ENCODE data around the gene DPH6. TPM values are rescaled to one million over a fixed set of nuclear protein-coding genes. Genes with fewer than 3 reads are reported as not detected.
"Not testable (repeated sequence)": the region's sequence is repeated elsewhere in the genome, so short reads cannot be mapped to it uniquely, and the experiment has no call there.

Gene DPH6
- total RNA-seq, 2 donors from 2014 or later, result 13.2 to 19.2 TPM

DNA sequence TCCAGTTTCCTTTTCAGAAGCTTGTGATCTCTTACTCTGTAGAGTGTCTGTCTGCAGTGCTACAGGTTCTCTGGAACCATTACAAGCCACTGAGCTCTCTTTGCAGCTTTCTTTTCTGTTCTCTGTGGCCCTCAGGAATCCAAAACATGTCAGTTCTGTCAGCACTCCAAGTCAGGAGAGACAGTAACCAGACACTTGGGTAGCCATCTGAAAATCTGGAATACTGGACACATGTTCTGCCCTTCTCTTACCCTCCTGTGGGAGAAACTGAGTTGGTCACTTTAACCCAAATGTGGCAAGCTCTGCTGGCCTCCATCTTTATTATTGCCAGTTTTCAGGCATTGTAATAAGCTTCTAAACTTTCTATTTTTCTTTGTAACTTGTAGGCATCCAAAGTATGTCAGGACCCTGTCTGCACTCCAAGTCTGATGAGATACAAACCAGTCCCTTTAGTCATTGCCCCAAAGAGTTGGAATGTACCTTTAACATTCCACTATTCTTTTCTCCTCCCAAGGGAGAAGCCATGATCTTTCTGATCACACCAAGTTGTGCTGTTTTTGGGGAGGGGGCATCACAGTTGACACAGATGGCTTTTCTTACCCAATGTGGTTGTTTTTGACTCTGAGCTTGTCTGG, 183.7 kb downstream of the DPH6 start:
- Mint-ChIP-seq H3K9me3 (peaks cover 43% of the 10 kb centered on the region), H3K4me3 (no peak overlapping the region), H3K27ac (no peak overlapping the region), H3K4me1 (ENCODE audit: low read depth in 2 of 2) (no peaks in the 10 kb centered on the region), H3K36me3 (peaks cover 36% of the 10 kb centered on the region), H3K27me3 (no peaks in the 10 kb centered on the region)
- ATAC-seq, result no peak
- no peak for DNase-seq (ENCODE audit: low spot score)

DNA sequence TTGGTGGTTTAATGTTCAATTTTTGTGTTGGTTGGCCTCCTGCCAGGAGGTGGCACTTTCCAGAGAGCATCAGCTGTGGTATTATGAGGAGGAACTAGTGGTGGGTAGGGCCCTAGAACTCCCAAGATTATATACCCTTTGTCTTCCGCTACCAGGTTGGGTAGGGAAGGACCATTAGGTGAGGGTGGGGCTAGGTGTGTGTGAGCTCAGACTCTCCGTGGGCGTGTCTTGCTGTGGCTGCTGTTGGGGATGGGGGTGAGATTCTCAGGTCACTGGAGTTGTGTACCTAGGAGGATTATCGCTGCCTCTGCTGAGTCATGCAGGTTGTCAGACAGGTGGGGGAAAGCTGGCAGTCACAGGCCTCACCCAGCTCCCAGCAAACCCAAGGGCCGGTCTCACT, 187.1 kb downstream of the DPH6 start:
- H3K9me3 Mint-ChIP-seq, result peaks cover 44% of the 10 kb centered on the region
- peaks cover 40% of the 10 kb centered on the region for H3K36me3 Mint-ChIP-seq
- no peak overlapping the region for H3K4me3 Mint-ChIP-seq
- H3K4me1 Mint-ChIP-seq (ENCODE audit: low read depth in 2 of 2), result no peaks in the 10 kb centered on the region
- H3K27ac Mint-ChIP-seq, result no peak overlapping the region
- no peak for DNase-seq (ENCODE audit: low spot score)
- no peaks in the 10 kb centered on the region for H3K27me3 Mint-ChIP-seq
- no peak for ATAC-seq

DNA sequence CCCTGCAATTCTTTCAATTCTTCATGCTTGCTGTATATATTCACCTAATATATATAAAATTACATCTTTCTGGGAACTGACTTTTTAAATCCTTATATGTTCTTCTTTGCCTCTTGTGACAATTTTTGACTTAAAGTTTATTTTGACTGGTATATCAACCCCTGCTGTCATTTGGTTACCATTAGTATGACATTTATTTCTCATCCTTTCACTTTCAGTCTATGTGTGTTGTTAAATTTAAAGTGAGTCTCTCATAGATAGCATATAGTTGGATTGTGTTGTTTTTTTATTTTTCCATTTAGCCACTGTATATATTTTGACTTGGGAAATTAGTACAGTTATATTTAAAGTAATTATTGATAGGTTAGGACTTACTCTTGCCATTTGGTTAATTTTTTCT, 194.9 kb downstream of the DPH6 start:
- peaks cover 26% of the 10 kb centered on the region for H3K9me3 Mint-ChIP-seq

DNA sequence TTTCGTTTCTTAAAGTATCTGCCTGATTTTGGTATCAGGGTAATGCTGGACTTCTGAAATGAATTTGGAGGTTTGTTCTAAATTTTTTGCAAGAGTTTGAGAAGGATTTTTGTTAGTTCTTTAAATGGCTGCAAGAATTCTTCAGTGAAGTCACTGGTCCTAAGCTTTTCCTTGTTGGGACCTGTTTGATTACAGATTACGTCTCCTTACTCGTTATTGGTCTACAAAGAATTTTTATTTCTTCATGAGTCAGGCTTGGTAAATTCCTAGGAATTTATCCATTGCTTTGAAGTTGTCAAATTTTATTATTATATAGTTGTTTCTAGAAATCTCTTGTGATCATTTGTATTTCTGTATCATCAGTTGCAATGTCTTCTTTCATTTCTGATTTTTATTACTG, 196.0 kb downstream of the DPH6 start:
- peaks cover 20% of the 10 kb centered on the region for H3K36me3 Mint-ChIP-seq
- H3K27ac Mint-ChIP-seq, result no peak overlapping the region
- no peaks in the 10 kb centered on the region for H3K4me1 Mint-ChIP-seq (ENCODE audit: low read depth in 2 of 2)
- no peaks in the 10 kb centered on the region for H3K27me3 Mint-ChIP-seq
- no peak overlapping the region for H3K4me3 Mint-ChIP-seq
- H3K9me3 Mint-ChIP-seq, result peaks cover 17% of the 10 kb centered on the region
- DNase-seq (ENCODE audit: low spot score) (no peak), ATAC-seq (no peak)

More for the DNA sequence above, 194.9 kb downstream of the DPH6 start:
- no peaks in the 10 kb centered on the region for H3K27me3 Mint-ChIP-seq
- ATAC-seq (no peak), DNase-seq (ENCODE audit: low spot score) (no peak)
- peaks cover 29% of the 10 kb centered on the region for H3K36me3 Mint-ChIP-seq
- no peak overlapping the region for H3K4me3 Mint-ChIP-seq
- no peak overlapping the region for H3K27ac Mint-ChIP-seq
- no peaks in the 10 kb centered on the region for H3K4me1 Mint-ChIP-seq (ENCODE audit: low read depth in 2 of 2)

DNA sequence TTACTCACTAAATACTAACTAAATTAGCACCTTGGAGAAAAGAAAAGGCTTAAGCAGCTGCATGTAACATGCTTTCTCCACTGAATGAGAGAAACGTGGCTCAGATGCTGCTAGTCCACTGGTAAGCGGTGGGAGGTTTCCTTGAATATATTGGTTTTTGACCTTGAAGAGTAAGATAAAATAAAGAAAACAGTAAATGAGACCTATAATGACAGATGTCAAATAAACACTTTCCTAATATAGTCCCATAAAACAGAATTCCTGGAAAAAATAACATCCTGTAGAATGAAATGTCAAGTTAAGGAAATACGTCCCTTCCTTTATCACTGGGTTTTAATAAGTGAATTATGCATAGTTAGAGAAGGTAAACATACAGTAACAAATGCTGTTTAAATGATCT, 215.0 kb downstream of the DPH6 start:
- ATAC-seq, result no peak
- no peaks in the 10 kb centered on the region for H3K27me3 Mint-ChIP-seq
- no peak overlapping the region for H3K27ac Mint-ChIP-seq
- peaks cover 5% of the 10 kb centered on the region for H3K9me3 Mint-ChIP-seq
- no peak overlapping the region for H3K4me3 Mint-ChIP-seq
- DNase-seq (ENCODE audit: low spot score), result no peak
- H3K36me3 Mint-ChIP-seq, result no peaks in the 10 kb centered on the region
- no peaks in the 10 kb centered on the region for H3K4me1 Mint-ChIP-seq (ENCODE audit: low read depth in 2 of 2)

DNA sequence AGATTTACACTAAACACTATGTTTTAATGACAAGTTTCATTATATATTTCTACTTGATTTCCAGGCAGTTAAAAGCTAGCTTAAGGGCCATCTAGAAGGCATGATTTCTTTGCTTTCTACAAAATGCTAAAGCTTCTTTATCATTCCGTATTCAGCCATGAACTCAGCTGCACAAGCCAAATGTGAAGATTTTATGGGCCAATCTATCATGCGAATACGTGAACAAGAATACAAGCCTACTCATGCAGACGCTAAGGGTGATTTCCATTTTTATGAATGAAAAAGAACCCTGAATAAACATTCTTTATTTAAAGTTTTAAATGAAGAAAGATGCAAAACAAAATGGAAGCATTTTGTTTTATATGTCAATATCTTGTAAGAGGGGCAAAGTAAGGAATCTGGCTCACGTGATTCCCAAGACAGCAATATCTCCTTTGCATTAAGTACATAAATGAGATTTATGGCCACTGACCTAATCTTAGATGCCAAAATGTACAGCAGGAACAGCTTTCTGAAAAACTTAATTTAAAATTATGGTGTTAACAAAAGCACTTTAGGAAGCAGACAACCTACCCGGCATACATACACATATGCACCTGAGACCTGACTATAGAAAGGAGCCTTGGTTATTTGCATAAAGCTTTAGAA, 215.8 kb downstream of the DPH6 start:
- Mint-ChIP-seq H3K27me3 (no peaks in the 10 kb centered on the region), H3K9me3 (peaks cover 5% of the 10 kb centered on the region), H3K4me3 (no peak overlapping the region), H3K27ac (no peak overlapping the region), H3K4me1 (ENCODE audit: low read depth in 2 of 2) (no peaks in the 10 kb centered on the region), H3K36me3 (no peaks in the 10 kb centered on the region)
- ATAC-seq, result no peak
- no peak for DNase-seq (ENCODE audit: low spot score)

DNA sequence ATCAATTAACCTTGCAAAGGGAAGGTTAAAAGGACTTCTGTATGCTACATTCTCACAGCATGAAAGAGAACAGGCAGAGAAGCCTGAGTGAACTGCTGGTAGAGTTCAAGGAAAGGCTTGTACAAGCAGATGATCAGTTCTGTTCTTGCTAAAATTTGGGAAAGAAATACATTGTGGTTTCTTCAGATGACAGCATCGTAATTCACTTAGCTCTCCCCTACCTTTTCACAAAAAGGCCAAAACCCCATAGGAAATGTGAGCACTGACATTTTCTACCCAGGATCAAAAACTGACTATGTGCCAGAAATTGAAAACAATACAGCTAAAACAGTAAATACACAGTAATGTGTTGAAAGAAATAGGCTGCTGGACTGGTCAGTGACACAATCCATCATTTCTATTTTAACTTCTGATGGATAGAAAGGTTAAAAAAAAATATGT, 216.4 kb downstream of the DPH6 start:
- Mint-ChIP-seq H3K9me3 (peaks cover 5% of the 10 kb centered on the region), H3K4me1 (ENCODE audit: low read depth in 2 of 2) (no peaks in the 10 kb centered on the region), H3K36me3 (no peaks in the 10 kb centered on the region), H3K27me3 (no peaks in the 10 kb centered on the region), H3K4me3 (no peak overlapping the region), H3K27ac (no peak overlapping the region)
- ATAC-seq (no peak), DNase-seq (ENCODE audit: low spot score) (no peak)

DNA sequence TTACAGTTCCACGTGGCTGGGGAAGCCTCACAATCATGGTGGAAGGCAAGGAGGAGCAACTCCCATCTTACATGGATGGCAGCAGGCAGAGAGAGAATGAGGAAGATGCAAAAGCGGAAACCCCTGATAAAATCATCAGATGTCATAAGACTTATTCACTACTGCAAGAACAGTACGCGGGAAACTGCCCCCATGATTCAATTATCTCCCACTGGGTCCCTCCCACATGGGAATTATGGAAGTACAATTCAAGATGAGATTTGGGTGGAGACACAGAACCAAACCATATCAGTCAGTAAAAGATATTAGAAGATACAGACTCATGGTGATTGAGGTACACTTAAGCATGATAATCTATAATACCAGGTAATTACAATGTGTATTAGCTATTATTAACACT, 217.1 kb downstream of the DPH6 start:
- not testable (repeated sequence) for H3K36me3 Mint-ChIP-seq; H3K27ac Mint-ChIP-seq; H3K9me3 Mint-ChIP-seq; H3K4me3 Mint-ChIP-seq; DNase-seq (ENCODE audit: low spot score); ATAC-seq; H3K4me1 Mint-ChIP-seq (ENCODE audit: low read depth in 2 of 2); H3K27me3 Mint-ChIP-seq

DNA sequence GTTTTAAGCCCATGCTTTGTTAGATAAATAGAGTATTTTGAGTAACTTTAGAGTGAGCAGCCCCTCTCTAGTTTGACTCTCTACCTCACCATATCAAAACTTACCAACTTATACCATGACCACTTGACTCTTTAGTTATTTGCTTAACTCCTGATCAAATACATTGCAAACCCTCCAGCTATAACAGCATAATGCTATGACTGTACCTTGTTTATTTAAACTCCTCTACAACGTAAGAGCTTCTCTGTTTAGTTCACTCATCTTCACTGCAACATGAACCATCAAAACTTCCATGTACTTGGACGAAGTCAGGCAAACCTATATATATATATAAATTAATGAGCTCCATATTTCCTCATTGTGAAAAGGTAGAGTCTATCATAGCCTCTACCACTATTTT, 218.2 kb downstream of the DPH6 start:
- peaks cover 1% of the 10 kb centered on the region for H3K9me3 Mint-ChIP-seq
- DNase-seq (ENCODE audit: low spot score) (no peak), ATAC-seq (no peak)
- no peak overlapping the region for H3K27ac Mint-ChIP-seq
- no peaks in the 10 kb centered on the region for H3K36me3 Mint-ChIP-seq
- H3K4me3 Mint-ChIP-seq, result no peak overlapping the region
- no peaks in the 10 kb centered on the region for H3K27me3 Mint-ChIP-seq
- H3K4me1 Mint-ChIP-seq (ENCODE audit: low read depth in 2 of 2), result no peaks in the 10 kb centered on the region

DNA sequence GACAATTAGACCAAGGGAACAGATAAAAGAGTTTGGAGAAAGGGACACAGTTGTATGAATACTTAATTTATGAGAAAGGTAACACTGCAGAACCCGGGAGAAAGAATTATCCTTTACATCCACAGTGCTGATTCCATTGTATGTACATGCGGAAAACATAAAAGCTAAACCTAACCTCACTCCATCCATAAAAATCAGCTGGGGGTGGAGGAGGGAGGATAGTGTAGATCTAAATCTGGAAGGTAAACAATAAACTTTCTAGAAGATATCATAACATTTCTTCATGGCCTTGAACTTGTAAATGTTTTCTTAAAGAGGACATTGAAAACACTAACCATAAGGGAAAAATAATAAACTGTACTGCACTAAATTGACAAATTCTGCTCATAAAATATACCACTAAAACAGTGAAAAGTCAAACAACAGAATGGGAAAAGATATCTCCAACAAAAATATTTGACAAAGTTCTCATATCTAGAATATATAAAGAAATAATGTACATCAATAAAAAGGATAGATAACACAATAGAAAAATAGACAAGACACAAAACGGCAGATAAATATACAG, 220.5 kb downstream of the DPH6 start:
- no peak overlapping the region for H3K4me3 Mint-ChIP-seq
- H3K27ac Mint-ChIP-seq, result no peak overlapping the region
- DNase-seq (ENCODE audit: low spot score) (no peak), ATAC-seq (no peak)
- H3K4me1 Mint-ChIP-seq (ENCODE audit: low read depth in 2 of 2), result no peaks in the 10 kb centered on the region
- H3K36me3 Mint-ChIP-seq, result no peaks in the 10 kb centered on the region
- no peaks in the 10 kb centered on the region for H3K9me3 Mint-ChIP-seq
- H3K27me3 Mint-ChIP-seq, result no peaks in the 10 kb centered on the region

DNA sequence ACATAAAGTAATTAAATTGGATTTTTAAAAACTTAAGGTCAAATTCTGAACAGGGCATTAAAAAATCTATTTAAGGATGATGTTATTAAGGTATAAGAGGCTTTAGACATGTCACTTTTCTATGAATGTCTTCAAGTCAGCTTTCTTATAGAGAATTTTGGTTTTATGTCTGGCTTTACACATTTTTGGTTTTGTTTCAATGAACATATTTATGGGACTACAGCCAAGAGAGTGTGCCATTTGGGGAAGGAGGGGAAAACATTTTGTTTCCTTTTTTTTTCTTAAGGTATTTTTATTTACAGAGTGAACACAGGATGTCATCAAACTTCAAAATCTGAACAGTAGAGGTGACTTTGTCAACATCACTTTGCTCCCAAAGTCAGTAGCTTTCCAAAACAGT, 222.8 kb downstream of the DPH6 start:
- Mint-ChIP-seq H3K4me1 (ENCODE audit: low read depth in 2 of 2) (no peaks in the 10 kb centered on the region), H3K4me3 (no peak overlapping the region), H3K9me3 (no peaks in the 10 kb centered on the region), H3K27me3 (no peaks in the 10 kb centered on the region), H3K27ac (no peak overlapping the region), H3K36me3 (no peaks in the 10 kb centered on the region)
- DNase-seq (ENCODE audit: low spot score), result no peak
- no peak for ATAC-seq

DNA sequence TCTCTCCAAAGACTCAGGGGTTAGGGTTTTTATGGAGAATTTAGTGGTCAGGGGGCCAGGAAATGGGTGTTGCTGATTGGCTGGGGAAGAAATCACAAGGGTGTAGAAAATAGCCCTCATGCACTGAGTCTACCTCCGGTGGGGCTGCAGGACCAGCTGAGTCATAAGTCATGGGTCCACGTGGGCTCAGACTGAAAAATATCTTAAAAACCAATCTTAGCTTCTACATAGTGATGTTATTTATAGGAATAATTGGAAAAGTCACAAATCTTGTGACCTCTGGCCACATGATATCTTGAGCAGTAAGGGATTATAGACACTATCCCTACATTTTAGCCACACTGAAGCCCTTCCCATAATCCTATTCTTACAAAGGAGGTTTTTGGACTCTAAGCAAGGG, 224.0 kb downstream of the DPH6 start:
- Mint-ChIP-seq H3K27me3 (no peaks in the 10 kb centered on the region), H3K9me3 (peaks cover 2% of the 10 kb centered on the region), H3K4me1 (ENCODE audit: low read depth in 2 of 2) (no peaks in the 10 kb centered on the region), H3K36me3 (no peaks in the 10 kb centered on the region), H3K4me3 (no peak overlapping the region), H3K27ac (no peak overlapping the region)
- DNase-seq (ENCODE audit: low spot score) (no peak), ATAC-seq (no peak)

DNA sequence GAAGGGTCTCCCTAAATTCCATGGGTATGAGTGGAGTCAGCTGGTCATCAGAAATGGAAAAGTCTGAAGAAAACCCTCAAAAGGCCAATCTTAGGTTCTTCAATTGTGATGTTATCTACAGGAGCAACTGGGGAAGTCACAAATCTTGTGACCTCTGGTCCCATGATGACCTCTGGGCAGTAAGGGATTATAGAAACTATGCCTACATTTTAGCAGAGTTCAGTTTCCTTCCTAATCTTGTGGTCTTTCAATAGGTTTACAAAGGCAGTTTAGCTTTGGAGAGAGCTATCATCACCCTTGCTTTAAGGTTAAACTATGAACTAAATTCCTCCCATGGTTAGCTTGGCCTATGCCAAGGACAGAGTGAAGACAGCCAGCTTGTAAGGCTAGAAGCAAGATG, 225.1 kb downstream of the DPH6 start:
- Mint-ChIP-seq H3K36me3 (no peaks in the 10 kb centered on the region), H3K27me3 (no peaks in the 10 kb centered on the region), H3K4me1 (ENCODE audit: low read depth in 2 of 2) (no peaks in the 10 kb centered on the region)

More for the DNA sequence above, 225.1 kb downstream of the DPH6 start:
- DNase-seq (ENCODE audit: low spot score) (no peak), ATAC-seq (no peak)
- Mint-ChIP-seq H3K9me3 (peaks cover 6% of the 10 kb centered on the region), H3K4me3 (no peak overlapping the region), H3K27ac (no peak overlapping the region)

Data from natural killer cell treated with Interleukin-12 subunit alpha and Interleukin-12 subunit beta and Interleukin-15 and Interleukin-18, amount 100 ng/mL, for 72 hours (primary cell).